Panc1 (cell line): ENCODE data around the gene ARHGEF17. TPM values are rescaled to one million over a fixed set of nuclear protein-coding genes. Genes with fewer than 3 reads are reported as not detected.

Experiments
- ATAC-seq: fragments of 200-7000 bp; cut with Tn5 transposase; 2 replicates; pipeline ENCODE4 v1.9.1; 2020; ENCODE audit warnings: mild to moderate bottlenecking, moderate library complexity
- BruUV-seq: library from RNA; stranded (reverse); fragments of 400-500 nt; replicated peaks from 2 replicates; lab custom pipeline; 2021; lab: Mats Ljungman, UMichigan
- CTCF ChIA-PET: fragments of 300-600 bp; sonication (Branson Sonifier 250); formaldehyde crosslinking; loops from one replicate; lab custom pipeline; 2022; ENCODE audit warnings: antibody characterized with exemption; lab: Charles Lee
- POLR2A ChIA-PET: fragments of 300-600 bp; sonication (Branson Sonifier 250); formaldehyde crosslinking; loops from one replicate; lab custom pipeline; 2022; ENCODE audit warnings: antibody characterized with exemption; lab: Charles Lee
- DNase-seq: peaks from one replicate; pipeline ENCODE4 v3.0.0-alpha.2; 2010; ENCODE audit warnings: low read depth, low spot score
- H3K27ac ChIP-seq: 2 replicates; pipeline ENCODE4 v1.5.1; 2011; ENCODE audit warnings: mild to moderate bottlenecking, low read length, inconsistent platforms
- H3K27me3 ChIP-seq: fragments of 200-500 bp; sonication (Bioruptor generic); 2 replicates; pipeline ENCODE4 v1.6.0; 2014; ENCODE audit warnings: low read length, inconsistent platforms; ENCODE audit not compliant: control insufficient read depth, insufficient read depth
- H3K36me3 ChIP-seq: fragments of 200-500 bp; sonication (Bioruptor generic); 2 replicates; pipeline ENCODE4 v1.5.1; 2014; ENCODE audit warnings: inconsistent platforms, mild to moderate bottlenecking, low read length, moderate library complexity; ENCODE audit not compliant: control insufficient read depth, insufficient read depth
- H3K4me1 ChIP-seq: 2 replicates; pipeline ENCODE4 v1.5.1; 2011; ENCODE audit warnings: inconsistent platforms, mild to moderate bottlenecking, low read length, moderate library complexity; ENCODE audit not compliant: control insufficient read depth, insufficient read depth
- H3K4me3 ChIP-seq, 2 experiments: 2 replicates each; pipeline ENCODE4 v1.5.1; 2011 to 2012; ENCODE audit warnings: low read depth in 2 of 2, low read length in 2 of 2, mild to moderate bottlenecking in 2 of 2, inconsistent platforms in 1 of 2, moderate library complexity in 1 of 2
- H3K9me3 ChIP-seq: fragments of 200-500 bp; sonication (Bioruptor generic); 2 replicates; pipeline ENCODE4 v1.5.1; 2014; ENCODE audit warnings: low read depth, mild to moderate bottlenecking, inconsistent platforms, low read length, moderate library complexity; ENCODE audit not compliant: control insufficient read depth, insufficient read depth
- CTCF ChIP-seq: fragments of 450-650 bp; IDR thresholded peaks from 2 replicates; pipeline ENCODE4 v1.5.1; 2017; ENCODE audit warnings: mild to moderate bottlenecking
- POLR2AphosphoS5 ChIP-seq: IDR thresholded peaks from 2 replicates; pipeline ENCODE4 v1.6.1; 2012; ENCODE audit warnings: mild to moderate bottlenecking, low read depth, low read length, moderate library complexity
- SIN3A ChIP-seq: IDR thresholded peaks from 2 replicates; pipeline ENCODE4 v1.6.1; 2012; ENCODE audit warnings: low read depth, mild to moderate bottlenecking, low read length, moderate library complexity, borderline replicate concordance; ENCODE audit not compliant: insufficient read depth
- TCF7L2 ChIP-seq: IDR thresholded peaks from 2 replicates; pipeline ENCODE4 v1.6.1; 2011; ENCODE audit warnings: mild to moderate bottlenecking, low read depth, low read length, inconsistent platforms
- in situ Hi-C: cut with HindIII; loops from 2 replicates; pipeline ENCODE4 v1.10.0; 2016; ENCODE audit warnings: low sequenced_read_pairs, low pct_unique_long_range_greater_than_20kb
- intact Hi-C: fragments of 100-400 bp; cut with micrococcal nuclease; formaldehyde crosslinking; loops from one replicate; pipeline ENCODE4 v1.10.0; 2022; ENCODE audit not compliant: unreplicated experiment
- total RNA-seq: library from RNA; stranded (reverse); gene quantifications from one replicate; pipeline ENCODE4 v1.2.1, GENCODE V29; 2021; ENCODE audit not compliant: unreplicated experiment
- TF ChIP-seq, protein P1 (sequence below), 2 experiments: IDR thresholded peaks; 2 replicates each; pipeline ENCODE4 v1.6.1; 2011 to 2012; ENCODE audit warnings: low read depth in 2 of 2, control low read depth in 1 of 2, low read length in 1 of 2, mild to moderate bottlenecking in 1 of 2, moderate library complexity in 1 of 2; ENCODE audit not compliant: insufficient read depth in 1 of 2

The ARHGEF17 gene
- total RNA-seq, 1 experiment from 2014 or later = 43.2 TPM

DNA sequence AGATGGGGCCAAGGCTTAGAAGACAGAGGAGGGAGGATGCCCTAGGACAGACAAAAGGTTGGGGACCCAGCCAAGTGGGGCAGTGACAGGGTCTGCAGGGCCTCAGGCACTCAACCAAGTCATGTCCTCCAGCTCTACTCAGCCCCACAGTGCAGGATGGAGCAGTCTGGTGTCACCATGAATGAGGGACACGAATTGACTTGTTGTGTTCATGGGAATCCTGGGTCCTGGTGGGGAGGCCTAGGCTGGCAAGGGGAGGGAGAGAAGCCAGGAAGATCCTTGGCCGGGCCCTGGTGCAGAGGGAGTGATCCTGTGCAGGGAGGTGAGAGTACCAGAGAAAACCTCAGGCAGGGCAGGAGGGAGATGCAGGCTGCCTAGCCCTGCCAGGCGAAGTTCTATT is 24.0 kb upstream of the ARHGEF17 start:
- in situ Hi-C loops = no loop called here

DNA sequence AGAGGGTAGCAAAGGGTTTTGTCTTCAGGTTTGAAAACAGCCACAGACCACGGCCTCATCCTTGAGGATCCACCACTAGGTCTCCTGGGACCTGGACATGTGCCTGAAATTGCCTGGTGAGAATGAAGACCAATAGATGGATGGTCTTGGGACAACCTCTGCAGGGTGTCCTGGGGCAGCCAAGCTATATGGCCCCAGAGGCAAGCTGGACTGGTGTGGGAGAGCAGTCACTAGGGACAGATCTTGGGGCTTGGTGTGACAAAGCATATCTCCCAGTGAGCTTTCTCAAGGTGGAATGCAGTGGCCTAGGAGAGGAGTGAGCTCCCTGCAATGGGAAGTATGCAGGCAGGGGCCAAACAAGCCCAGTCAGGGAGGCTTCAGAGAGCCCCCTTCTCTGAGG is 22.4 kb upstream of the ARHGEF17 start:
- H3K9me3 ChIP-seq = no peaks in the 10 kb centered on the region
- BruUV-seq = no TSS peak
- H3K4me1 ChIP-seq = peaks cover 12% of the 10 kb centered on the region
- CTCF ChIA-PET = no interaction called here
- no peak overlapping the region for H3K4me3 ChIP-seq
- no peak overlapping the region for H3K27ac ChIP-seq
- no peak for DNase-seq
- intact Hi-C loops = no loop called here
- TF ChIP-seq, protein P1, sequence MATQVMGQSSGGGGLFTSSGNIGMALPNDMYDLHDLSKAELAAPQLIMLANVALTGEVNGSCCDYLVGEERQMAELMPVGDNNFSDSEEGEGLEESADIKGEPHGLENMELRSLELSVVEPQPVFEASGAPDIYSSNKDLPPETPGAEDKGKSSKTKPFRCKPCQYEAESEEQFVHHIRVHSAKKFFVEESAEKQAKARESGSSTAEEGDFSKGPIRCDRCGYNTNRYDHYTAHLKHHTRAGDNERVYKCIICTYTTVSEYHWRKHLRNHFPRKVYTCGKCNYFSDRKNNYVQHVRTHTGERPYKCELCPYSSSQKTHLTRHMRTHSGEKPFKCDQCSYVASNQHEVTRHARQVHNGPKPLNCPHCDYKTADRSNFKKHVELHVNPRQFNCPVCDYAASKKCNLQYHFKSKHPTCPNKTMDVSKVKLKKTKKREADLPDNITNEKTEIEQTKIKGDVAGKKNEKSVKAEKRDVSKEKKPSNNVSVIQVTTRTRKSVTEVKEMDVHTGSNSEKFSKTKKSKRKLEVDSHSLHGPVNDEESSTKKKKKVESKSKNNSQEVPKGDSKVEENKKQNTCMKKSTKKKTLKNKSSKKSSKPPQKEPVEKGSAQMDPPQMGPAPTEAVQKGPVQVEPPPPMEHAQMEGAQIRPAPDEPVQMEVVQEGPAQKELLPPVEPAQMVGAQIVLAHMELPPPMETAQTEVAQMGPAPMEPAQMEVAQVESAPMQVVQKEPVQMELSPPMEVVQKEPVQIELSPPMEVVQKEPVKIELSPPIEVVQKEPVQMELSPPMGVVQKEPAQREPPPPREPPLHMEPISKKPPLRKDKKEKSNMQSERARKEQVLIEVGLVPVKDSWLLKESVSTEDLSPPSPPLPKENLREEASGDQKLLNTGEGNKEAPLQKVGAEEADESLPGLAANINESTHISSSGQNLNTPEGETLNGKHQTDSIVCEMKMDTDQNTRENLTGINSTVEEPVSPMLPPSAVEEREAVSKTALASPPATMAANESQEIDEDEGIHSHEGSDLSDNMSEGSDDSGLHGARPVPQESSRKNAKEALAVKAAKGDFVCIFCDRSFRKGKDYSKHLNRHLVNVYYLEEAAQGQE (IDR thresholded peaks at IDR 0.05; ENCODE audit: insufficient read depth in 1 of 2, low read depth in 2 of 2, low read length in 1 of 2) = no peak
- no peak for TF ChIP-seq TCF7L2
- TF ChIP-seq POLR2AphosphoS5 = no peak
- no peak for TF ChIP-seq CTCF
- TF ChIP-seq SIN3A = no peak
- POLR2A ChIA-PET = no interaction called here
- ATAC-seq = no peak
- H3K36me3 ChIP-seq = no peaks in the 10 kb centered on the region
- in situ Hi-C loops = no loop called here
- H3K27me3 ChIP-seq = no peaks in the 10 kb centered on the region

More for the DNA sequence above, 24.0 kb upstream of the ARHGEF17 start:
- DNase-seq (no peak), ATAC-seq (no peak)
- Histone ChIP-seq H3K9me3 (no peaks in the 10 kb centered on the region), H3K4me1 (peaks cover 5% of the 10 kb centered on the region), H3K27me3 (no peaks in the 10 kb centered on the region), H3K36me3 (no peaks in the 10 kb centered on the region), H3K27ac (no peak overlapping the region), H3K4me3 (no peak overlapping the region)
- TF ChIP-seq POLR2AphosphoS5 (no peak), TCF7L2 (no peak), CTCF (no peak), SIN3A (no peak)
- TF ChIP-seq, protein P1 (IDR thresholded peaks at IDR 0.05; ENCODE audit: insufficient read depth in 1 of 2, low read depth in 2 of 2, low read length in 1 of 2) = no peak
- BruUV-seq = no TSS peak
- POLR2A ChIA-PET = no interaction called here
- intact Hi-C loops = no loop called here
- CTCF ChIA-PET = interaction anchor here (1.1 kb wide), 1 partner anchor 360 kb away, joined by 4 read pairs; no protein-coding TSS in a partner anchor
